Neural cell (in vitro differentiated cells): ENCODE measurements around the gene ZNF285. TPM values are rescaled to one million over a fixed set of nuclear protein-coding genes. Genes with fewer than 3 reads are reported as not detected.
"Not testable (repeated sequence)": the region's sequence is repeated elsewhere in the genome, so short reads cannot be mapped to it uniquely, and the experiment has no call there.

Experiments
- H2AFZ ChIP-seq: fragments of 200-600, 300-800 bp; sonication (generic), shearing (Covaris generic); 2 replicates; pipeline ENCODE4 v1.6.0; 2014; ENCODE audit warnings: low read depth, mild to moderate bottlenecking, antibody characterized with exemption, low read length, moderate library complexity
- H3F3A ChIP-seq: fragments of 200-600 bp; shearing (Covaris generic); 2 replicates; pipeline ENCODE4 v1.6.1; 2016; ENCODE audit warnings: mild to moderate bottlenecking, moderate library complexity, mixed read lengths, antibody characterized with exemption, low read length; ENCODE audit not compliant: insufficient read depth, poor library complexity, severe bottlenecking
- H3K27ac ChIP-seq: fragments of 200-600, 300-800 bp; sonication (generic), shearing (Covaris generic); 2 replicates; pipeline ENCODE4 v1.5.1; 2014; ENCODE audit warnings: mild to moderate bottlenecking, low read length, moderate library complexity
- H3K27me3 ChIP-seq: fragments of 300-800, 200-600 bp; sonication (generic), shearing (Covaris generic); 2 replicates; pipeline ENCODE4 v1.6.0; 2014; ENCODE audit warnings: mild to moderate bottlenecking, low read depth, low read length, moderate library complexity; ENCODE audit not compliant: insufficient read depth
- H3K36me3 ChIP-seq: fragments of 300-800, 200-600 bp; sonication (generic), shearing (Covaris generic); 2 replicates; pipeline ENCODE4 v1.5.1; 2014; ENCODE audit warnings: mild to moderate bottlenecking, antibody characterized with exemption, low read length, moderate library complexity; ENCODE audit not compliant: insufficient read depth
- H3K4me2 ChIP-seq: fragments of 300-800, 200-600 bp; sonication (generic), shearing (Covaris generic); 2 replicates; pipeline ENCODE4 v1.6.0; 2014; ENCODE audit warnings: mild to moderate bottlenecking, low read length
- H3K4me3 ChIP-seq: fragments of 300-800, 200-600 bp; sonication (generic), shearing (Covaris generic); 2 replicates; pipeline ENCODE4 v1.5.1; 2014; ENCODE audit warnings: mild to moderate bottlenecking, low read length, moderate library complexity
- H3K79me2 ChIP-seq: fragments of 200-600 bp; shearing (Covaris generic); replicated peaks from 2 replicates; pipeline ENCODE4 v1.6.0; 2014; ENCODE audit warnings: mild to moderate bottlenecking, low read length, moderate library complexity; ENCODE audit not compliant: insufficient read depth
- H3K9ac ChIP-seq: fragments of 300-800, 200-600 bp; sonication (generic), shearing (Covaris generic); 2 replicates; pipeline ENCODE4 v1.6.1; 2016; ENCODE audit warnings: mild to moderate bottlenecking, low read length, mixed read lengths
- H3K9me2 ChIP-seq: fragments of 200-600 bp; shearing (Covaris generic); 2 replicates; pipeline ENCODE4 v1.6.1; 2016; ENCODE audit warnings: mild to moderate bottlenecking, low read length, mixed read lengths; ENCODE audit not compliant: insufficient read depth
- H3K9me3 ChIP-seq: fragments of 200-600, 300-800 bp; sonication (generic), shearing (Covaris generic); 2 replicates; pipeline ENCODE4 v1.6.1; 2016; ENCODE audit warnings: mild to moderate bottlenecking, mixed run types, low read length, moderate library complexity, mixed read lengths
- H4K20me1 ChIP-seq: fragments of 200-600 bp; shearing (Covaris generic); 2 replicates; pipeline ENCODE4 v1.6.1; 2016; ENCODE audit warnings: mild to moderate bottlenecking, mixed run types; ENCODE audit not compliant: insufficient read depth
- EP300 ChIP-seq: fragments of 450-650 bp; conservative IDR thresholded peaks from 2 replicates; pipeline ENCODE4 v1.6.1; 2014; ENCODE audit warnings: antibody characterized with exemption, mild to moderate bottlenecking, moderate library complexity; ENCODE audit not compliant: poor library complexity, severe bottlenecking
- EZH2 ChIP-seq: fragments of 200-600, 300-800 bp; shearing (Covaris generic), sonication (generic); IDR thresholded peaks from 2 replicates; pipeline ENCODE4 v1.6.1; 2014; ENCODE audit warnings: antibody characterized with exemption, low read length, borderline replicate concordance, mild to moderate bottlenecking; ENCODE audit not compliant: insufficient read depth, poor library complexity, severe bottlenecking
- MXI1 ChIP-seq: fragments of 450-650 bp; conservative IDR thresholded peaks from 2 replicates; pipeline ENCODE4 v1.6.1; 2014; ENCODE audit warnings: antibody characterized with exemption, mild to moderate bottlenecking; ENCODE audit not compliant: poor library complexity, severe bottlenecking
- POLR2AphosphoS5 ChIP-seq: IDR thresholded peaks from 2 replicates; pipeline ENCODE4 v1.6.1; 2012
- RAD21 ChIP-seq: fragments of 450-650 bp; conservative IDR thresholded peaks from 2 replicates; pipeline ENCODE4 v1.6.1; 2014; ENCODE audit warnings: antibody characterized with exemption, mild to moderate bottlenecking, moderate library complexity
- SMC3 ChIP-seq: fragments of 450-650 bp; conservative IDR thresholded peaks from 2 replicates; pipeline ENCODE4 v1.6.1; 2014; ENCODE audit warnings: antibody characterized with exemption, mild to moderate bottlenecking, moderate library complexity; ENCODE audit not compliant: poor library complexity
- TAF1 ChIP-seq: IDR thresholded peaks from 2 replicates; pipeline ENCODE4 v1.6.1; 2012; ENCODE audit warnings: low read depth
- polyA plus RNA-seq: library from polyadenylated mRNA; depleted of rRNA; stranded (reverse); fragments of >200 nt; gene quantifications from 2 replicates; pipeline ENCODE4 v1.2.3, GENCODE V29; 2014
- TF ChIP-seq, protein P1 (sequence below): IDR thresholded peaks from 2 replicates; pipeline ENCODE4 v1.6.1; 2012; ENCODE audit warnings: borderline replicate concordance
- TF ChIP-seq, protein P2 (sequence below): fragments of 450-650 bp; IDR thresholded peaks from 2 replicates; pipeline ENCODE4 v1.5.1; 2014; ENCODE audit warnings: antibody characterized with exemption, mild to moderate bottlenecking, moderate library complexity; ENCODE audit not compliant: poor library complexity, severe bottlenecking

ZNF285 gene
- polyA plus RNA-seq, 1 donor from 2014 or later, result 47.1 TPM

GRCh38 chr19:44430956-44431355 lies 29.5 kb upstream of the ZNF285 start:
- Histone ChIP-seq H3K36me3 (no peaks in the 10 kb centered on the region), H3K9me2 (no peaks in the 10 kb centered on the region), H2AFZ (no peak overlapping the region), H4K20me1 (no peaks in the 10 kb centered on the region), H3K4me3 (no peak overlapping the region), H3K27me3 (no peaks in the 10 kb centered on the region), H3K4me2 (no peak overlapping the region), H3K27ac (no peak overlapping the region), H3K9ac (no peak overlapping the region), H3F3A (no peaks in the 10 kb centered on the region), H3K9me3 (peaks cover 20% of the 10 kb centered on the region), H3K79me2 (no peaks in the 10 kb centered on the region)
- TF ChIP-seq EP300 (no peak), SMC3 (no peak), RAD21 (no peak), MXI1 (no peak), EZH2 (no peak), TAF1 (no peak), POLR2AphosphoS5 (no peak)
- TF ChIP-seq, protein P1, sequence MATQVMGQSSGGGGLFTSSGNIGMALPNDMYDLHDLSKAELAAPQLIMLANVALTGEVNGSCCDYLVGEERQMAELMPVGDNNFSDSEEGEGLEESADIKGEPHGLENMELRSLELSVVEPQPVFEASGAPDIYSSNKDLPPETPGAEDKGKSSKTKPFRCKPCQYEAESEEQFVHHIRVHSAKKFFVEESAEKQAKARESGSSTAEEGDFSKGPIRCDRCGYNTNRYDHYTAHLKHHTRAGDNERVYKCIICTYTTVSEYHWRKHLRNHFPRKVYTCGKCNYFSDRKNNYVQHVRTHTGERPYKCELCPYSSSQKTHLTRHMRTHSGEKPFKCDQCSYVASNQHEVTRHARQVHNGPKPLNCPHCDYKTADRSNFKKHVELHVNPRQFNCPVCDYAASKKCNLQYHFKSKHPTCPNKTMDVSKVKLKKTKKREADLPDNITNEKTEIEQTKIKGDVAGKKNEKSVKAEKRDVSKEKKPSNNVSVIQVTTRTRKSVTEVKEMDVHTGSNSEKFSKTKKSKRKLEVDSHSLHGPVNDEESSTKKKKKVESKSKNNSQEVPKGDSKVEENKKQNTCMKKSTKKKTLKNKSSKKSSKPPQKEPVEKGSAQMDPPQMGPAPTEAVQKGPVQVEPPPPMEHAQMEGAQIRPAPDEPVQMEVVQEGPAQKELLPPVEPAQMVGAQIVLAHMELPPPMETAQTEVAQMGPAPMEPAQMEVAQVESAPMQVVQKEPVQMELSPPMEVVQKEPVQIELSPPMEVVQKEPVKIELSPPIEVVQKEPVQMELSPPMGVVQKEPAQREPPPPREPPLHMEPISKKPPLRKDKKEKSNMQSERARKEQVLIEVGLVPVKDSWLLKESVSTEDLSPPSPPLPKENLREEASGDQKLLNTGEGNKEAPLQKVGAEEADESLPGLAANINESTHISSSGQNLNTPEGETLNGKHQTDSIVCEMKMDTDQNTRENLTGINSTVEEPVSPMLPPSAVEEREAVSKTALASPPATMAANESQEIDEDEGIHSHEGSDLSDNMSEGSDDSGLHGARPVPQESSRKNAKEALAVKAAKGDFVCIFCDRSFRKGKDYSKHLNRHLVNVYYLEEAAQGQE, result no peak
- TF ChIP-seq, protein P2, sequence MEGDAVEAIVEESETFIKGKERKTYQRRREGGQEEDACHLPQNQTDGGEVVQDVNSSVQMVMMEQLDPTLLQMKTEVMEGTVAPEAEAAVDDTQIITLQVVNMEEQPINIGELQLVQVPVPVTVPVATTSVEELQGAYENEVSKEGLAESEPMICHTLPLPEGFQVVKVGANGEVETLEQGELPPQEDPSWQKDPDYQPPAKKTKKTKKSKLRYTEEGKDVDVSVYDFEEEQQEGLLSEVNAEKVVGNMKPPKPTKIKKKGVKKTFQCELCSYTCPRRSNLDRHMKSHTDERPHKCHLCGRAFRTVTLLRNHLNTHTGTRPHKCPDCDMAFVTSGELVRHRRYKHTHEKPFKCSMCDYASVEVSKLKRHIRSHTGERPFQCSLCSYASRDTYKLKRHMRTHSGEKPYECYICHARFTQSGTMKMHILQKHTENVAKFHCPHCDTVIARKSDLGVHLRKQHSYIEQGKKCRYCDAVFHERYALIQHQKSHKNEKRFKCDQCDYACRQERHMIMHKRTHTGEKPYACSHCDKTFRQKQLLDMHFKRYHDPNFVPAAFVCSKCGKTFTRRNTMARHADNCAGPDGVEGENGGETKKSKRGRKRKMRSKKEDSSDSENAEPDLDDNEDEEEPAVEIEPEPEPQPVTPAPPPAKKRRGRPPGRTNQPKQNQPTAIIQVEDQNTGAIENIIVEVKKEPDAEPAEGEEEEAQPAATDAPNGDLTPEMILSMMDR, result no peak

GRCh38 chr19:44415553-44415952 lies 14.1 kb upstream of the ZNF285 start:
- H4K20me1 ChIP-seq, H3K79me2 ChIP-seq, H3K27ac ChIP-seq, H2AFZ ChIP-seq, H3K4me2 ChIP-seq, H3K27me3 ChIP-seq, H3K9ac ChIP-seq, H3K9me2 ChIP-seq, H3K4me3 ChIP-seq, H3F3A ChIP-seq, H3K9me3 ChIP-seq, H3K36me3 ChIP-seq: not testable (repeated sequence)

- not testable (repeated sequence) for H3K4me2 ChIP-seq, H4K20me1 ChIP-seq, H2AFZ ChIP-seq, H3K9me2 ChIP-seq, H3F3A ChIP-seq, H3K27me3 ChIP-seq, H3K4me3 ChIP-seq, H3K79me2 ChIP-seq, H3K27ac ChIP-seq, H3K9ac ChIP-seq, H3K9me3 ChIP-seq, H3K36me3 ChIP-seq
These were observed 12.1 kb downstream of the ZNF285 start for GRCh38 chr19:44389268-44389667.
